Activated CD4-positive, CD25-positive, alpha-beta regulatory T cell treated with anti-CD3 and anti-CD28 coated beads, Interleukin-2, amount 50 U/mL, for 24 hours (primary cell): ENCODE results near the gene CACNA1A.
"Not testable (repeated sequence)": the region's sequence is repeated elsewhere in the genome, so short reads cannot be mapped to it uniquely, and the experiment has no call there.

Experiments used
- ATAC-seq, 2 donors: fragments of 150-1000 bp; cut with Tn5 transposase; one replicate each; pipeline ENCODE4 v1.10.0; 2021; ENCODE audit warnings: mild to moderate bottlenecking in 1 of 2, moderate library complexity in 1 of 2

CACNA1A gene

DNA sequence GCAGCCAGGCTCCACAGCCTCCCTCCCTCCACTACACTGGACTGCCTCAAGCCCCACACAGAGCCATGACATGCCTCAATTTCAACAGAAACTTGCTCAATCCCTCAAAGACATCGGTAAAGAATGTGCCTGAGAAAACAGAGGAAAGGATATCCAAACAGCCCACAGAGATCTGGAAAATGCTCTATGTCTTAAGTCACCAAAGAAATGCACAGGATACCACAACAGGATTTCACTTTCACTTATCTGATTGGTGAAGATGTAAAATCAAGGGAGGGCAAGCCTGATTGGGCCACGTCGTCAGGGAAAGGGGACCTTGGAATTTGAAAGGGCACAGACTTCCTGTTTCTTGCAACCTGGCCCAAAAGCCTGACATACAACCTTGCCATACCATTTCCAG, 14.2 kb downstream of the CACNA1A start:
- ATAC-seq: no peak

DNA sequence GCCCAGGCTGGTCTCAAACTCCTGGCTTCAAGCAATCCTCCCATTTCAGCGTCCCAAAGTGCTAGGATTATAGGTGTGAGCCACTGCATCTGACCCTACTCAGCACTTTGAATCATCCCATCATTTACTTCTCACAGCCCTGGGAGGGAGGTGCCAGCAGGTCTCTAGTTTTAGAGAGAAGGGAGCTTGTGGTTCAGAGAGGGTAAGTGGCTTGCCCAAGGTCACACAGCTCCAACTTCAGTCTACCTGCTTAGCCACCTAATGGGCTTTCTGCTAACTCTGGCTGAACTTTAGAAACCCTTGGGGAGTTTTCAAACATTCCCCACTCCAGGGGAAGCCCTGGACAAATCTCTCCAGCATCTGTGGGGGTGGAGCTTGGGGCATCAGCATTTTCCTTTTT, 18.3 kb downstream of the CACNA1A start:
- no peak for ATAC-seq

DNA sequence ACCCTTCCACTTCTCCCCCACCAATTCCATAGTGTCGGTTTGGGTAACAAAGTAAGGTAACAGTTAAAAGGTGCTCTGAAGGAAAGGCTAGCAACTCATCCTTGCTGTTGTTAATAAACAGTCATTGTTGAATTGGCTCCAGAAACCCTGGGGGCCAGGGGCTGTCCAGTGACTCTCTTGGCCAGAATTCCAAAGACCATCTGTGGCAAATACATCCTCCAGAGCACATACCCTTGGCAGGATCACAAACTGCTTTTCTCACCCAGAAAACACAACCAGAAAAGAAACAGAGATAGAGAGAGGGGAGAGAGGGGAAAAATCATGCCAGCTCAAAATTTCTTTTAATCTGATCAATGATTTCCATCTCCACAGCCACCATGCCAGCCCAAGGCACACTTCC, 22.1 kb downstream of the CACNA1A start:
- ATAC-seq: no peak

DNA sequence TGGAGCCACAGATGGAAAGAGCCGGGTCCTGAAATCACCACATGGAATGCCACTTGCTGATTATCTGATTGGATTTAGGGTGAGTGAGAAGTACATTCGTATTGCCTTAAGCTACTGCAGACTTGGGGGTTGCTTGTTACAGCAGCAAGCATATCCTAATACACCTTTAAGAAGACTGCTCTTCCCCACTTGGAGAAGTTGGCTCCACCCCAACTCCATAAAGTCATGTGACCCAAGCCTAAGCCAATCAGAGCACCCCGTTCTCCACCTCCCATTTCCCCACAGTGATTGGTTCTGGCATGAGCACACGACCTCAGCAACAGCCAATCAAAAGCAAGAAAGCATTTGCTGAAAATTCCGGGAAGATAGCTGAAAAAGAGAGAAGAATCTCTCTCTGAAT, 23.1 kb downstream of the CACNA1A start:
- no peak for ATAC-seq

DNA sequence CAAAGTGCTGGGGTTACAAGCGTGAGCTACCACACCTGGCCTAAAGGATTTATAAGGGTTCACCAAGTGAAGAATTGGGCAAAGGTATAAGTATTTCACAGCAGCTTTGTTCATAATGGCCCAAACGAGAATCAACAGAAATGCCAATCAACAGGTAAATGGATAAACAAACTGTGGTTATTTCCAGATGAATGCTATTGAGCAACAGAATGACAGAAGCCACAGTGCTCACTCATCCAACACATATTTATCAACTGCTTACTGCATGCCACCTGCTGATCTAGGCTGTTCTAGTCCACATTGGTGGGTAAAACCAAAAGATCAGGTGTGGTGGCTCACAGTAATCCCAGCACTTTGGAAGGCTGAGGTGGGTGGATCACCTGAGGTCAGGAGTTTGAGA, 27.7 kb downstream of the CACNA1A start:
- ATAC-seq: no peak

DNA sequence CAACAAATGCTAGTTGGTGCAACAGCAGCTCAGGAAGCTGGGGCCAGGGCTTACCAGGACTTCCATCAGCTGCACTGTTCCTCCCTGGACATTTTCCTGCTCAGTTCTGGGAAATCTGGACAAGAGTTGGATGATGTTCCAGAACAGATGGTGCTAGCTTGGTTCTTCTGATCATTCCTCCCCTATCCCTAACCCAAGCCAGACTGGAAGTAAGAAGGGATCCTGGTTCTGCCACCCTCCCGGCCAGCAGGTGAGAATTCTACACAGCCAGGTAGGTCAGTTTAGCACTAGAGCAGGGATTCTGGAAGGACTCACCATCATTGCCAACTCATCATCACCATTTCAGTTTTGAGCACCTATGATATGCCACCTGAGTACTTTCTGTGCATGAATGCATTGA, 30.2 kb downstream of the CACNA1A start:
- ATAC-seq: no peak

DNA sequence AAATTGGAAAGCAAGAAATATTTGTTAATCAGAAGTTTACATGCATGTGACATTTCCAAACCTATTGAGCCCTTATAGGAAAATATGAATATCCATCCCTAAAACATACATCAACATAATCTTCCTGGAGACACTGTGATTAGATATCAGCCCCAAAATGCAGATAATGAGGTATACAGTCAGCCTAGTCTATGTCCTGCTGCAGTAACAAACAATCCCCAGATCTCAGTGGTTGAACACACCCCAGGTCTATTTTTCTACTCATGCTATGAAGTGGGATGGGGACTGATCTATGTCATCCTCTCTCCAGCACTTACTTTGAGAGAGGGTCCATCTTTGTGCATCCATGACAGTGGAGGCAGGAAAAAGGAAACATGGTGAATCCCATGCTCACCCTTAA, 31.2 kb downstream of the CACNA1A start:
- ATAC-seq: no peak

DNA sequence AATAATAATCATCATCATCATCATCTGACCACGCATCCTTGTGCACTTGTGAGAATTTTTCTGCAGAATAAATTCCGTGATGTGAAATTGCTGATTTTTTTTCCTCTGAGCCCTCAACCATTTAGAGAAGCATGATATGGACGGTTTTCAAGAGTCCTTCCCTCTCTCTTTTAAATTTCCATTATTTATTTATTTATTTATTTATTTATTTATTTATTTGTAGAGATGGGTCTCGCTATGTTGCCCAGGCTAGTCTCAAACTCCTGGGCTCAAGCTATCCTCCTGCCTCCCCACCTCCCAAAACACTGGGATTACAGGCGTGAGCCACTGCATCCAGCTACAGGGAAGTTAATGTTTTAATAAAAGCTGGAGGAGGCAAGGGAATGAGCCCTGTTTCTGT, 39.6 kb downstream of the CACNA1A start:
- ATAC-seq: no peak

DNA sequence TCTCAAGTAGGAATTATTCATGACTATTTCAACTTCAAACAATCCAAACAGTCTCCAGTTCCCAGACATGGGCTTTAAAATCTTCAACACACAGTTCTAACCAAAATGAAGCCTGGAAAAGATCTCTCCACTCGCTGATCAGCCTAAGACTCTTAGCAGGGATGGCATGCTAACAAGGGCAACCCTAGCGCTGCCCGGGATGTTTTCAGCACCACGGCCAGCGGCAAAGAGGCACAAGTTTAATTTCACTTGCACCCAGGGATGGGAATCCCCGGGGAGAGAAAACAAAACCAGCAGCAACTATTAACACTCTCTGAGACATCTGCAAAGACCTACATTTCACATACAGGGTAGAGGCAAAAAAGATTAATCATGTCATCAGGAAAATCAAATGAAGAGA, 43.0 kb downstream of the CACNA1A start:
- no peak for ATAC-seq

DNA sequence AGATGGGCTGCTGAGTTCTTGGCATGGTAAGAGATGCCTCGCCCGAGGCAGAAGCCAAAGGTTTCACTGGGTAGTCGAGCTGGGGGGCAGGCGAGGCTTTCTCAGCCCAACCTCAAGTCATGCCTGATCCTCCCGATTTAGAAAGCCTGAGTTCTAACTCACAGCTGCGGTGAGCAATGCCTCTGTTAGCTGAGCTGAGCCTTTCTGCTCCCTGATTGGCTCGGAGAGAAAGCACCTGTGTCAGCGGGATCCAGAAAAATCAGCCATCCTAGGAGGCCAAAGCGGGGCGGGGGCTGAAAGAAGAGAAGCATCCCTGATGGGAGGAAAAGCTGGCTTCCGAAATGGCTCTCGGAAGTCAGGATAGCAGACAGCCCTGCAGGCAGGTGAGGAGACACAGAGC, 44.7 kb downstream of the CACNA1A start:
- ATAC-seq: no peak

DNA sequence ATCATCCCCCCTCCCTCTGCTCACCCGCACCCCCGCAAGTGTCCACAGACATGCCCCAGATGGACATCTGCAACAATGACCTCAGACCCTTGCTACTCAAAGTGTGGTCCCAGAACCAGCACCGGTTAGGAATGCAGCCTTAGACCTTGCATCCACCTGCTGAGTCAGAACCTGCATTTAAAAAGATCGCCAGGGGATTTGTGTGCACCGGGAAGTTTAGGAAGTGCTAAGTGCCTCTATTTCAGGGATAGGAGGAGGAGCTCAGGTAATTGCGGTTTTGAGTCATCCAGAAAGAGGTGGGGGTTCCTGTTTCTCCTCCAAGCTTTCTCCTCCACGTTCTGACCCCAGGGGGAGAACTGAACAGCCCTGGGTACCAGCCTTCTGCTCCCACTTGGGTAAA, 46.2 kb downstream of the CACNA1A start:
- no peak for ATAC-seq

DNA sequence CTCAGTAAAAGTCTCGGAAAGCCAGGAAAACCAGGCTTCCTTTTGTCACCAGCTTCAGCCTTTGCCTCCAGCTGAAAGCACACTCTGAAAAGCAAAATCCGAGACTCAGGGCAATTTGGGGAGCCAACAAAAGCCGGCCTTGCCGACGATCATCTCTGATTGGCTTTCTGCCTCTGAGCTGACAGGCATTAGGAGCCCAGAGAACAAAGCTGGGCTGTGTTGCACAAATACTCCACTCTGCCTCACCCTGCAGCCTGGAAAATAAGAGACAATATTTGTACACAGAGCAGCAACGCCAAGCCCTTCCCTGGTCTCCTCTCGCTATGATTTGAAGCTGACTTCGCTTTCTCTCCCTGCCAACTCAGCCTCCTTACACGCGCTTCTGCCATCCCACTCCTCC, 46.9 kb downstream of the CACNA1A start:
- ATAC-seq: no peak

DNA sequence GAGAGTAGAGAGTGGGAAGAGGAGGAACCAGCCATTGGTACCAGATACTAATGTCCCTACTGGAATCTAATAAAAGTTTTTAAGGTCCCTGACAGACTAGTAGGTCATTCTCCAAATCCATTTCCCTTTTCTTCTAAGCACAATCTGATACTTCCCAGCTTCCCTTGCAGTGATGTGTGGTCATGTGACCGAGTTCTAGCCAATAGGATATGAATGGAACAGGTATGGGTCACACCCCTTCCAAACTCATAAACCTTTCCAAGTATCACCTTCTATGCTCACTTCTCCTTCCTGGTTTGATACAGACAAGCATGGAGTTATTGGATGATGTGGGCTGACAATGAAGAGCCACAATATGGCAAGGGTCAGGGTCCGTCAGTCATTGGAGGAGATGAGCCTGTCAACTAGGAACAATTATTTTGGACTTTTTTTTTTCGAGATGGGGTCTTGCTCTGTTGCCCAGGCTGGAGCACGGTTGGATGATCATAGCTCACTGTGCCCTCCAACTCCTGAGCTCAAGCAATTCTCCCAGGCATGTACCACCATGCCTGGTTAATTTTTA, 54.8 kb downstream of the CACNA1A start:
- no peak for ATAC-seq

DNA sequence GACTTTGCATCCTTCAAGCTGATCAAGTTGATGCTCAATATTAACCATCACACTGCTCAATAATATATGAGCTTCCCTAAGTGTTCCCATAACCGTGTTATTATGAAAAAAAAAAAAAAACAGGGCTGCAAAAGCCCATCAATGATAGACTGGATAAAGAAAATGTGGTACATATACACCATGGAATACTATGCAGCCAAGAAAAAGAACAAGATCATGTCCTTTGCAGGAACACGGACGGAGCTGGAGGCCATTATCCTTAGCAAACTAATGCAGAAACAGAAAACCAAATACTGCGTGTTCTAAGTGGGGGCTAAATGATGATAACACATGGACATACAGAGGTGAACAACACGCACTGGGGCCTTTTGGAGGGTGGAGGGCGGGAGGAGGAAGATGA, 58.3 kb downstream of the CACNA1A start:
- ATAC-seq: no peak

DNA sequence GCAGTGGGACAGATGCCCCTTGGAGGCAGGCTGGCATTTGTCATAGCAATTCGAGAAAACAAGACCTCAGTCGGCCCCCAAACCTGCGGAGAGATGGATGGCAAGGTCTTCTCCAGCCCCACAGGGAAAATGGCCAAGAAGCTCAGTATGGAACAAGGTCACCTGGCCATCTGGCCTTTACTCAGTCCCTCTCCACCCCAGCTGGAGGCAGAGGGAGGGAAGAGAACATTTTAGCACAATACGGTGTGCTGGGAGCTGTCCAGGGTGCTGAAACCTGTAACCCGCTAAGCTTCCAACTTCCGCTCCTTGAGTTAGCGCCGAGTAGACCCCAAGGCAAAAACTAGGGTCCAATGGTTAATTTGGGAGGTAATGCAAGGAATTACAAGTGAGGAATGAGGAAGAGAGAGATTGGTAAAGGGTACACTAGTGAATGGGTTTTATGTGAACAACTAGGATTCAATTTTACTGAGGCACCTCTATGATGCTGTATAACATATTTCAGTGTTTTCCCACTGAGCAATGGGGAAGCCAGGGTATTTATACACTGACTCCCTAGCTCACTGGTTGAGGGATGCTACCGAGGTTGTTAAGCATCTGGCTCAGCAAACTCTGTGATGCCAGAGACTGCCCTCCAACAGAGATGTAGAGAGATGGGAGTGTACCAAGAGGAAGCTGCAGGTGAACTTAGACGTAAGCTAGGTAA, 64.3 kb downstream of the CACNA1A start:
- ATAC-seq: no peak

DNA sequence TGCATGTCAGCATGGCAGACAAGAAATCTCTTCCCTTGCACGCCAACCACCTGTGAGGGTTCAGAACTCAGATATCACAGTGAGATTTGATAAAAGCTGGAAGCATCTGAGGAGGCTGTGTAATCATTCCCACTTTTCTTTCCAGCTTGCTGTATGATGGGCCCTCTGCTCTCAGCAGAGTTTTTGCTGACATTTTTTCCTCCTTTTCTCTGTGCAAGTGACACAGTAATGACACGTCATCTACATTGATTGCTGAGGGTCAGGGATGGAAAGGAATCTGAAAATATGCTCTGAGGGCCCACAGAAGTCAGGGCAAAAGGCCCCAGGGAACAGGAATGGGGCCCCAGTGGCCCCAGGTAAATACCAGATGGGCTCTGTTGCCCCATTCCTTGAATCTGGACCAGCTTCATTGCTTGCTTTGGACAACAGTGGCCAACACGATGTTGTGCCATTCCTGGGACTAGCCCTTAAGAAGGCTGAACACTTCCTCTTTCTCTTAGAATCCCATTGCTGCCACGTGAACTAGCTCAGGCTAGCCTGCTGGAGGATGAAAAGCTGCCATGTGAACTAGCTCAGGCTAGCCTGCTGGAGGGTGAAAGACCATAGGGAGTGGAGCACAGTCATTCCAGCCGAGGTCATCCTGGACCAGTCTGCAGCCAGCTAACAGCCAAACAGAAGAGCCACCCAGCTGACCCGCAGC, 68.2 kb downstream of the CACNA1A start:
- no peak for ATAC-seq

DNA sequence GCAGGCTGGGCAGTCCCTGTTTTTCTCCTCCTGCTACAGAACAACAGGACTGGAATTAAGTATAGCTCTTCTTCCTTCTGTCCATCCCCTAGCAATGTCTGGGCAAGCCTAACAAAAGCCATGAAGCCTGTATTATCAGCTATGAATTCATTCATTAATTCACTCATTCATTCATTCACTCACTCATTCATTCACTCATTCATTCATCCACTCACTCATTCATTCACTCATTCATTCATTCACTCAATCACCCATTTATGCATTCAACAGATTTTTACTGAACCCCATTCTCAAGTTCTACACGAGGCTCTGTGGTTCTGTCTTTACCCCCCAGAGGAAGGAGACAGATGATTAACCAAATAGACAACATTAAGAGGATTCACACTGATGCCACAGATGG, 69.9 kb downstream of the CACNA1A start:
- no peak for ATAC-seq

DNA sequence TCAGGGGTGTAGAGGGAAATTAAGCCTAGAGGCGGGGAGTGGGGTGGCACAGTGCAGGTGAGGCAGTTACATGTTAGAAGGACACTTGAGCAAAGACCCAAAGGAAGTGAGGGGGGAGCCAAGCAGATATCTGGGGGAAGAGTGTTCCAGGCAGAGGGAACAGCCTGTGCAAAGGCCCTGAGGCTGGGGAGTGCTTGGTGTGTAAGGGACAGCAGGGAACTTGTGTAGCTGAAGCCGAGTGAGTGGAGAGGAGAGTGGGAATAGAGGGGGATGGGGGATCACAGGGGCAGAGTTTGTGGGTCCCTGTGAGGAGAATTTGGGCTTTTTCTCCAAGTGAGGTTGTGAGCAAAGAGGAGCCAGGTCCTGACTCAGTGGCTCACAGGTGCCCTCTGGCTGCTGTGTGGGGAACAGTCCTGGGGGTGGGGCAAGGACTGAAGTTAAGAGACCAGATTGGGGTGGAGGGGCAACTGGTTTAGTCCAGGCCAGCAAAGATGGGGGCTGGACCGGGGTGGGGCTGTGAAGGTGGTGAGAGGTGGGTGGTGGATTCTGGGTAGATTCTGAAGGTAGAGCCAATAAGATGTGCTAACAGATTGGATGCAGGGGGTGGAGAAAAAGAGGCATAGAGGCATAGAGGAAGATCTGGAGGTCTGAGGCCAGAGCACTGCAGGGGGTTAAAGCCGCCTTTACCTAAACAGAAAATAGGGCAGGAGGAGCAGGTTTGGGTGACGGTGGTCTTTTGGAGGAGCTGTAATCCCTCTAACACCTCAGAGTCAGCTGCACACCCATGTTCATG, 75.3 kb downstream of the CACNA1A start:
- peak in 1 of 2 donors; percentile 58 for ATAC-seq

DNA sequence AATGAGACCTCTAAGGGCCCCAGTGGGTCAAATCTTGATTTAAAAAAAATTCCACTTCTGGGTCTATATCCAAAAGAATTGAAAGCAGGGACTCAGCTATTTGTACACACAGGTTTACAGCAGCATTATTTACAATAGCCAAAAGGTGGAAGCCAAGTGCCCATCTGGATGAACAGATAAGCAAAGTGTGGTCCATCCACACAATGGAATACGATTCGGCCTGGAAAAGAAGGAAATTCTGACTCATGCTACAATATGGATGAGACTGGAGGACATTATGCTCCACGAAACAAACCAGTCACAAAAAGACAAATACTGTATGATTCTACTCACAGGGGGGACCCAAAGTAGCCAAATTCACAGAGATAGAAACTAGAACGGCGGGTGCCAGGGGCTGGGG, 76.7 kb downstream of the CACNA1A start:
- ATAC-seq: no peak

DNA sequence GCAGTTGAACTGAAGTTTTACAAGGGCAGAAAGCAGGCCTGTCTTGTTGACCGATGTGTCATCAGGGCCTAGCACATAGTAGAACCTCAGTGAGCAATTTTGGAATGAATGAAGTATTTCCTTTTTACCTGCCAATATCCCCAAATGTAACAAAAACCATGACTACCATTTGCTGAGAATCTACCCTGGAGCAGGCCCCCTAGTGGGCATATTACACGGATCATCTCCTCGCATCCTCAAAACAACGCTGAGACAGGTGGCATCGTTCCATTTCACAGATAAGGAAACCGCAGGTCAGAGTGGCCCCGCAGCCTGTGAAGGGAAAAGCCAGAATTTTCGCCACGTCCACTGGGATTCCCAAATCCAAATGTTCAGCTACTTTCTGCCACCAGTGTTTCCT, 77.9 kb downstream of the CACNA1A start:
- ATAC-seq: no peak

DNA sequence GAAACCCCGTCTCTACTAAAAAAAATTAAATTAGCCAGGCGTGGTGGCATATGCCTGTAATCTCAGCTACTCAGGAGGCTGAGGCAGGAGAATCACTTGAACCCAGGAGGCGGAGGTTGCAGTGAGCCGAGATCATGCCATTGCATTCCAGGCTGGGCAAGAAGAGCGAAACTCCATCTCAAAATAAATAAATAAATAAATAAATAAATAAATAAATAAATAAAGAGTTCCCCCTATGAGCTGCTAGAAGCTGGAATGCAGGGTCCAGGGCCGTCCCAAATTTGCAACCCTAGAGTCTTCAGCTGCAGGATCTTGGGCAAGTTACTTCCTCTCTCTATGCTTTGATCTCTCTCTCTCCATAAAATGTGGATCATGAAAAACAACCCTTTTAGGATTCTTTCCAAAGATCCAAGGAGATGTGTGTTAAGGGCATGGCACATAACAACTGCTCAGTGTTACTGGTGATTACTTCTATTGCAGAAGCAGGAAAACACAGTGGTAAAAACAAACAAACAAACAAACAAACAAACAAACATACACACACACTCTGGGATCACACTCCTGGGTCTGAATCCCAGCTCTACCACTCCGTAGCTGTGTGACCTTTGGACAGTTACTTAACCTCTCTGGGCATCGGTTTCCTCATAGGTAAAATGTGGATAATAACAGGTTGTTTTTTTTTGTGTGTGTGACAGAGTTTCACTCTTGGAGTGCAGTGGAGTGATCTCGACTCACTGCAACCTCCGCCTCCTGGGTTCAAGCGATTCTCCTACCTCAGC, 78.8 kb downstream of the CACNA1A start:
- ATAC-seq: no peak

DNA sequence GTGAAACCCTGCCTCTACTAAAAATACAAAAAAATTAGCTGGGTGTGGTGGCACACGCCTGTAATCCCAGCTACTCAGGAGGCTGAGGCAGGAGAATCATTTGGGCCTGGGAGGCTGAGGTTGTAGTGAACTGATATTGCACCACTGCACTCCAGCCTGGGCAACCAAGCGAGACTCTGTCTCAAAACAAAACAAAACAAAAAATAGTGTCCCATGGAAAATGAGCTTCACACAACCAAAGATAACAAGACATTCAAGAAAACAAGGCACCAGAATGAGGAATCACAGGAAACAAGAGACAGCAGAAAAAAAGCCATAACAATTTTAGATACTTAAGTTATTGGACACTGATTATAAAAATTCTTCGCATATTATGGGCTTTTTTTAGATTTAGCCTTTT, 80.4 kb downstream of the CACNA1A start:
- ATAC-seq: not testable (repeated sequence)

DNA sequence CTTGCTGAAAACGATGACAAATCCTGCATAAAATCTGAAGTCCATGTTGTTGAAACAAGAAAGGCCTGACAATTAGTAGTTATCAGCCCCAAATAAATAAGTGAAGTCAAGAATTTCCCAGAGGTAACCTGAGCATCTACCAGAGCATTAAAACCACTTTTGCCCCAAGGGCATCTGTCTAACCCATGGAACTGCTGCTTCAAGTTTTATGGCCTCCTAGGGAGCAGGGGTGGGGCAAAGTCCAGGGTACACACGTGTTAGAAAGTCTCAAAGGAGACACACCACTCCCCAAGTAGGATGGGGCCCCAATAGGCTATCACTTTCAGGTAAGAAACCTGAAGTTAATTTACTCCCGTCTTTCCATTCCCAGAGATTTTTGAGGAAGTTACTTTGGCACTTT, 81.1 kb downstream of the CACNA1A start:
- ATAC-seq: no peak
